SK-N-DZ (cell line): ENCODE data around the gene KIAA0930.
"Not testable (repeated sequence)": the region's sequence is repeated elsewhere in the genome, so short reads cannot be mapped to it uniquely, and the experiment has no call there.

ENCODE experiments used
- DNase-seq: peaks from one replicate; pipeline ENCODE4 v3.0.0-alpha.2; 2015; ENCODE audit warnings: low spot score

The KIAA0930 gene

DNA sequence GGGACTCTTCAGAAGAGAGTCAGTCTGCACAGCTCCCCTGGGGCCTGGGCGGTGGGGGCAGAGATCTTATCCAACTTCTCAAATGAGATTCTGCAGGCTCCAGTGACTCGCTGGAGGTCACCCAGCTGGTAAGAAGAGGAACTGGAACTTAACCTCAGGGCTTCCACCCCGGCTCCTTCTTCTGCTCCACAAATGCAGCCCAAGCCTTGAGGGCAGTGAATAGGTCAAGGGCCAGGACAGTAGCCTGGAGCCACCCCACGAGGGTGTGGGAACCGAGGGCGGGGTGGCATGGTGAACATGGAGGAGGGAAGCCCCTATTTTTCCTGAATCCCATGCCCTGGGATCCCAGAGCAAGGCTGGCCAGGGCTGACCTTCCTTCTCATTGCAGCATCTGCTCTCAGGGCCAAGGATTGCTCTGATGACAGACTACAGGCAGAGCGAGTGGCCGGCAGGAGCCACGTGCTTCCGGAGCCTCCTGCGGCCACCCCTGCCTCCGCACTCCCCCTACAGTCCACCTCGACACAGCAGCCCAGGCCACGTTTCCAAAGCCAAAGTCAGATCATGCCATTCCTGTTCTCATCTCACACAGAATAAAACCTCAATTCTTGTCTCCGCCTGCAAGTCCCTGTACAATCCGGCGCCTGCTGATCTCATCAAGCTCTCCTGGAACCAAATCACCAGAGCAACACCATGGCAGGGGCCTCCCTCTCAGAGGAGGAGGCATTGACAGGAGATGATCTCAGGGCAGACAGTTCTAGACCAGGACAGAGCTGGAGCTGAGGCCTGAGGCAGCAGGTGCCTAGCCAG is 23.0 kb upstream of the KIAA0930 start:
- DNase-seq, result peak; percentile 91

DNA sequence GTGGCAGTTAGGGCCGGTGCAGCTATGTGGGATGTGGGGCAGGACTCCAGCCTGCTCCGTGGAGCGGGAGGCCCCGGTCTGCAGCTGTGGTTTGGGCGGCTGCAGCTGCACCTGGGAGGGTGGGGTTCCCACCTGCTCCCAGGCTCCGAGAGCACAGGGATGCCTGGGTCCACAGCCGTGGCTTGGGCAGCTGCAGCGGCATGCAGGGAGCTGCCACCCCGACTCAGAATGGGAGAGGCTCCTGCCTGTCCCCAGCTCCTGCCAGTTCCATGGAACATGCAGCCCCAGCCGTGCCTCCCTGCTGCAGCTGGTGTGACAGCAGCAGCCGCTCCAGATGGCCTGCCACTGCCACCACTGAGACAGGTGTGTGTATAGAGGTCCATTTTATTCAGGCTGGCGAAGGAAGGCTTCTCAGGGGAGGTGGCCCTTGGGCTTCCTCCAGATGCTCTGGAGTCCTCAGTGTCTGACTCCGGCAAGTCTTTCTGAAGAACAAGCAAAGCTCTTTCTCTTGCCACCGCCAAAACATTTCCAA is 22.3 kb upstream of the KIAA0930 start:
- DNase-seq, result no peak

DNA sequence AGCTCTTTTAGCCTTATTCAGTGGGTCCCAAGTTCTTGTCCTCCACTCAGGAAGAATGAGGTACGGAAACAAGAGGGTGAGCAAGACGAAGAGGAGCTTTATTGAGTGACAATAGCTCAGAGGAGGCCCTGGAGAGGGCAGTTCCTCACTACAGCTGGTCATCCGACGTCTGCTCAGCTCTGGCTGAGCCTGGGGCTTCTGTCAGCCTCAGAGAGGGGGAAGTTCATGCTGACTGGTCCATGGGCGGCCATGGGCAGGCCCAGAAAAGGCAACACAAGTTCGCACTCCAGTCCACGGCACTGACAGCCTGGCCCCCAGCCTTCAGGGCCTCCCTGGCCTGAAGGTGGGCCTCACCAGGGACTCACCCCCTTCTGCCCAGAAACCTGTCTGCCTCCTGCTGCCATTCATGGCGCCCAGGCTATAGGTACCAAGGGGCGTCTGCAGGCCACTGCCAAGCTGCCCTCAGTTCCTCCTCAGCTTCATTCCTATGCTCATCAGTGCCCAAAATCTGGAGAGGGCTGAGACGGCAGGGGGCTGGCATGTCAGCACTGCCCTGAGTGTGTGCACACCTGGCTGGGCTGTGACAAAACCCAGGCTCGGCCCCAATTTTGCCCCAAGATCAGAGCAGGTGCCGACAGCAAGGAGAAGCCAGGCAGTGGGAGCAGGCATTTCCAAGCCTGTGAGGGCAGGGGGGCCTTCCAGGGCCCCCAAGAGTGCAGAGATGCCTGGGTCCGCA is 21.7 kb upstream of the KIAA0930 start:
- no peak for DNase-seq

DNA sequence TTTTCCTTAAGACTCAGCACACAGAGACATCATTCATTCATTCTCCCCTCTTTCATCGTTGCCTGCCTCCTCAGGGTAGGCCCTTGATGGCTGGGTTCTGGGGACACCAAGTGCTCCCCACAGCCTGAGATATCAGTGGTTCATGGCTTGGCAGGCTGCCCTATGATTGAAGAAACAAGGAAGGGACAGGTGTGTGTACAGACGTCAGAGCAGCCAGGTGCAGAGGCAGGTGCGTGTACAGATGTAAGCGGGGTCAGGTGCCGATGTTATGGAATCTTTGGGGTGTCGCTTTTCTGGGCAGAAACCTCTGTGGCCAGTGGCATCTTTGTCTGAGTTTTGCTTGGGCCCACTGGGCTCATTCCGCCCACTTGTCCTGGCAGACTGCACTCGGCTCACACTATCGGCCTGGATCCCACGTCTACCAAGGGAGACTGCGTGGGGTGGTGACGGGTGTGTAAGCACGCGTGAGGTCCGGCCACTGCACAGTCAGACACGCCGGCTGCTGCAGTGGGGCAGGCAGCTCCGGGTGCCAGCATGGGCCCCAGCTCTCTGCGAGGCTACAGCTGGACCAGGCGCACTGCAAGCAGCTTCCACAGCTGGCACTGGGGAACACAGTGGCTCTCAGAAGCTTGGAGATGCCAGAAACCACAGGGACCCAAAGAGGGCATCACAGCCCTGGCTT is 20.9 kb upstream of the KIAA0930 start:
- no peak for DNase-seq

DNA sequence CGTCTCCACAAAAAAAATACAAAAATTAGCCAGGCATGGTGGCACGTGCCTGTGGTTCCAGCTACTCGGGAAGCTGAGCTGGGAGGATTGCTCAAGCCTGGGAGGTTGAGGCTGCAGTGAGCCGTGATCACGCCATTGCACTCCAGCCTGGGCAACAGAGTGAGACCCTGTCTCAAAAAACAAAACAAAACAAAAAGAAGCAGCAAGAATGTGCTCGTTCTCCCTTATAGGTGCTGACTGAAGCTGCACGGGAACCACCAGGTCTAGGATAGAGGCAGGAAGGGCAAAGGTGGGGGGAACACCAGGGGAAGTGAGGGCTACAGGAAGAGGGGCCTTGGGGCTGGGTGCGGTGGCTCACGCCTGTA is 19.7 kb upstream of the KIAA0930 start:
- DNase-seq, result not testable (repeated sequence)

DNA sequence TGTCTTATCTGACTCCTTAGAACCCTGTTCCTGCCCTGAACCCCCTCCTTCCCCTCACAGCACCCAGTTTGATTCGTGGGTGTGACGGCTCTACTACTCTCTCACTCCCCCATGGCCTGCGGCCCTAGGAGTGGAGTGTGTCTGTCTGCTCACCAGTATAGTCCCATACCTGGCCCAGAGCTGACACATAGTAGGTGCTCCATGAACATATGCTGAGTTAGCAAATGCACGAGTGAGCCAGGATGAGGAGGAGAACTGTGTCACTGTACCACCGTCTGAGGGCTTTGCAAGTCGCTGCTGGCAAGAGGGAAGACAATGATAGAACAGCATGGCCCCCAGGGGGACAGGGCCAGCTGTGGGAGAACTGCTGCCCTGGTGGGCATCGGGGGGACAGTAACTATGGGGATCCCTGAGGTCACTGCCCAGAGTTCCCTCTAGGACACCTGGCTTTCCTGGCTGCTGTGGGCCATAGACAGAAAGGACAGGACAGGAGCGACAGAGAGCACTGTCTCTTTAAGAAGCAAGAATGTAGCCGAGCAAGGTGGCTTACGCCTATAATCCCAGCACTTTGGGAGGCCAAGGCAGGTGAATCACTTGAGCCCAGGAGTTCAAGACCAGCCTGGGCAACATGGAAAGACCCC is 19.2 kb upstream of the KIAA0930 start:
- DNase-seq, result no peak

DNA sequence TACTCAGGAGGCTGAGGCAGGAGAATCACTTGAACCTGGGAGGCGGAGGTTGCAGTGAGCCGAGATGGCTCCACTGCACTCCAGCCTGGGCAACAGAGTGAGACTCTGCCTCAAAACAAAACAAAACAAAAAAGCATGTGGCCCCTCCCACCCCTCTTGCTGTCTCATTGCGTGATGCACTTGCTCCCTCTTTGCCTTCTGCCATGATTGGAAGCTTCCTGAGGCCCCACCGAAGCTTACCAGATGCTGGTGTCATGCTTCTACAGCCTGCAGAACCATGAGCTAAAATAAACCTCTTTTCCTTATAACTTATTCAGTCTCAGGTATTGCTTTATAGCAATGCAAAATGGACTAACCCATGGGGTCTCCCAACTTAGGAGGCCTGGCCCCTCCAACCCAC is 17.2 kb upstream of the KIAA0930 start:
- not testable (repeated sequence) for DNase-seq

DNA sequence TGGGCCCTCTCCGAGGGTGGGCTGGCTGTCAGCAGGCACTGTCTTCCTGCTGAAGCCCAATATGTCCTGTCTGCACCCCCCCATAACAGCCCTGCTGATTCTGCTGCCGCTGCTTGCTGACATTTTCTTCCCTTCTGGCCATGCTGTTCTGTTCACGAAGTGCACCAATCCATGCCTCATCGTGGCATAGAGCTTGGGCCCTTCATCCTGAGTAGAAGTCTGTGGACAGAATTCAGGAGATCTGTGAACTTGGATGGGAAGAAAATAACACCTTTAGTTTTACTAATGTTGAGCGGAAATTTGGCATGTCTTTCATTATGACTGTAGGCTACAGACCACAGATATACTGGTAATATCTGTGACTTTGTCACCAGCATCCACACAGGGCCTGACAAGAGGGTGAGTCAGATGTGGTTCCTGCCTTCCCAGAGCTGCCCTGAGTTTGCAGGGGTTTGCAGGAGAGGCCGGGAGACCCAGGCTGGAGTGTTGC is 14.1 kb upstream of the KIAA0930 start:
- DNase-seq, result no peak

DNA sequence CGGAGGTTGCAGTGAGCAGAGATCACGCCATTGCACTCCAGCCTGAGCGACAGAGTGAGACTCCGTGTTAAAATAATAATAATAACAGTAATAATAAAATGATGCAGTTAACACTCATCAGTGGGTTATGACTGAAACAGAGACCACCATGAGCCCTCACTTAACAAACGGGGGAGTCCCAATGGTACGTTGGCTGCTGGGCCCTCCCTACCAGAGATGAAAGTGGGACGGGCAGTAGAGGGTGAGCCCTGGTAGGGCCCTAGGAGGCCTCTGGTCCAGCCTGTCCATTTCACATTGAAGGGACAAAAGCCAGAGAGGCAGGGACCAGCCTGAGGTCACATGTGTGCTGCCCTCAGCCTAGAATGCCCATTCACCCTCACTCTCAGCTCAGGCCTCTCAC is 13.7 kb upstream of the KIAA0930 start:
- no peak for DNase-seq

DNA sequence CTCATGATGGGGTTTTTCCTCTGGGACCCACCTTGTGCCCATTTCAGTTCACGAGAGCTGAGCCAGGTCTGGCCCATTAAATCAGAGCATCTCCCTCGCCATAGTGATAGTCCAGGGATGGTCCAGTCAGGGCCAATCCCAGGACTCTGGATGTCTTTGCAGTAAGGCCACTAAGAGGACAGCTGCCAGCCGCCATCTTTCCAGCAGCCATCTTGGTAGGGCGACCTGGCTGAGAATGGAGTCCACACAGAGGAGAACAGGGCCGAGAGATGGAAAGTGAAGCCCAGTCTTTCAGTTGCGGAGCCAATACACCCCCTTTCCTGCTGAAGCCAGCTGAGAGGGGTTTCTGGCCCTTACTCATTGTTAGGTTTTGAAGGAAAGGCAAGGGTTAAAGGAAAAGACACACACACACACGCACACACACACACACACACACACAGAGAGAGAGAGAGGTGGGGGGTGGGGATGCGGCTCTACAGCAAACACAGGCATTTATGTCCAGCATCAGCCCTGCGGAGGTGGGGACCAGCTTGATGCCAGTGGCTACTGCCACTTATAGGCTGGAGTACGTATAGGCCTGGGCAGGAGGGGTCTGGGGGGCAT is 12.4 kb upstream of the KIAA0930 start:
- DNase-seq, result no peak

DNA sequence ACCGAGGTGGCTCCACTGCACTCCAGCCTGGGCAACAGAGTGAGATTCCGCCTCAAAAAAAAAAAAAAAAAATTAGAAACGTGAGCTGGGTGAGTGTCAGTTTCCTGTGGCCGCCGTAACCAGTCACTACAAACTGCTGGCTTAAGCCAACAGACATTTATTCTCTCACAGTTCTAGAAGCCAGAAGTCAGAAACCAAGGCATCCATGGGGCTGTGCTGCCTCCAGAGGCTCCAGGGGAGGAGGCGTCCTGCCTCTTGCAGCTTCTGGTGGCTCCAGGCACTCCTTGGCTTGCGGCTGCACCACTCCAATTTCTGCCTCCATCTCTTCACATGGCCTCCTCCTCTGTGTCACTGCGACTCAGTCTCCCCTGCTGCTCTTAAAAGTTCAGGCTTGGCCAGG is 11.1 kb upstream of the KIAA0930 start:
- no peak for DNase-seq

DNA sequence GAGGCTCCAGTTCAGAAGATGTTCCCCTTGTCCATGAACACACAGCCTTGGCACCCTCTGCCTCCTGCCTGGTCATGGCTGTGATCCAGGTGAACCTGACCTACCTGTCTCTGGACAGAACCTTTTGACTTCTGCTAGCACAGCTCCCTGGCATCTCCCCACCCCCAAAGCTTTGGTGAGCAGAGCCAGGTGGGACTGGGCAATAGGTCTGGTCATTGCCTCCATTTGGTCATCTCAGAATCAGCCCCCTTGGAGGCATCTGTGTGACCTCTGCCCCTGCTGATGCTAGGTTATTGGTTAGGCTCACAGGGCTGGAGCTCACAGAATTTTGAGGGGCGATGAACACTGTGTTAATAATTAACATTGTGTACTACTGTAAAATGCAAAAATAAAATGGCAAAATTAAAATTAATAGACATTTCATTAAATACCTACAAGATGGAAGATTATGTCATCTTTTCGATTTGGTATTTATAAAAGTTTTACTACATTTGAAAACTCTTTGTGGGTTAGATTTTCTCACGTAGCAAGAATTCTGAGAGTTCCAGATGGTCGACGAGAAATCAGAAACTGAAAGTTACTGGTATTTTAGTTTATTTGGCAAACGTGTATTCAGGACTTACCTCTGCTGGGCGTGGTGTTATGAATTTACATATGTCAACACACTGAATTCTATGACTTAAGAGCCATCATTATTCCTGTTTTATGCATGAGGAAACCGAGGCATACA is 8.3 kb upstream of the KIAA0930 start:
- DNase-seq, result no peak

DNA sequence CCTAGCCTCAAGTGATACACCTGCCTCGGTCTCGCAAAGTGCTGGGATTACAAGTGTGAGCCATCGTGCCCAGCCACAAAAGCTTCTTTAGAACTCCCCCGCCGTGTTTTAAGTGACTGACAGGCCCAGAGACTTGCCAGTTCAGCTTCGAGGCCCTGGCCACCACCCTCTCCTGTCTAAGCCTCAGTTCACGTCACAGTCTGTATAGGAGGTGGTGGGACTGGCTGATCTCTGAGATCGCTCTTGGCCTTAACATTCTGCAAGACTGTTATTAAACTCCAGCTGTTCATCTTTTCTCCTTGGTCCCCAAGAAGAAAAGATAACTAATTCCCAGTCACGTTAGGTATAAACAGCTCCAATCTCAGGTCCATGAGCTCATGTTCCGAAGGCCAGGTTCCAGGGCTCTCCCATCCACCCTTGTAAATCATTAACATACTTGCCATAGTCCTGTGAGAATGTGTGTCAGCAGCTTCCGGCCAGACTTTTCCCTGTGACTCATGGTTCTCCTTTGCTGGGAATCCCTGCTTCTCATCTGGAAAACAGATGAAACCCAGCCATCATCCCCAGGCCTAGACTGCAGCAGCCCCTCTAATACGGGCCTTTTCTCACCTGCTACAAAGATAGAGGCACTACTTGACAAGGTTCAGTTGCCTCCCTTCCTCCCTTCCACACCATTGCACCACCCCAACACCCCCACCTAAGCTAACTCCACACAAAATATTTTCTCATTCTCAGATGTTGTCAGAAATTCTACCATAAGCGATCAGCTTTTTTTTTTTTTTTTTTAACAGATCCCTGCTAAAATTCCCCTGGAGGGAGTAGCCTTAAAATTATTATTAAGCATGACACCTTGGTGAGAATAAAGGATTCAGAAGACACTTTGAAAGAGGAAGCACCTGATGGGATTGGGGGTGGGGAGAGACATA is 5.6 kb upstream of the KIAA0930 start:
- no peak for DNase-seq

DNA sequence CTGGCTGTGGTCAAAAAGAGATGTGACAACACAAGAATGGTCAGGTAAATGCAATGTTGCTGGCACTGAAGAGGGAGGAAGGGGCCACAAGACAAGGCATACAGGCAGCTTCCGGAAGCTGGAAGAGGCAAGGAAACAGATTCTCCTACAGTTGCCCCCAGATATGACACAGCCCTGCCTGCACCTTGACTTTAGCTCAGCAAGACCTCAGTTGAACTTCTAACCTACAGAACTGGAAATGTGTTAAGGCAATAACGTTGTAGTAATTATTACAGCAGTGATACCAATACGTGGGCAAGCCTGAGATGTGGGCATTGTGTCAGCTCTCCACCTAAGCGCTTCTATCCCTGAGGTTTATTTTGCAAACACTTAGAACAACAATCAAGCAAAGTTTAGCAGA is 4.2 kb upstream of the KIAA0930 start:
- DNase-seq, result no peak

DNA sequence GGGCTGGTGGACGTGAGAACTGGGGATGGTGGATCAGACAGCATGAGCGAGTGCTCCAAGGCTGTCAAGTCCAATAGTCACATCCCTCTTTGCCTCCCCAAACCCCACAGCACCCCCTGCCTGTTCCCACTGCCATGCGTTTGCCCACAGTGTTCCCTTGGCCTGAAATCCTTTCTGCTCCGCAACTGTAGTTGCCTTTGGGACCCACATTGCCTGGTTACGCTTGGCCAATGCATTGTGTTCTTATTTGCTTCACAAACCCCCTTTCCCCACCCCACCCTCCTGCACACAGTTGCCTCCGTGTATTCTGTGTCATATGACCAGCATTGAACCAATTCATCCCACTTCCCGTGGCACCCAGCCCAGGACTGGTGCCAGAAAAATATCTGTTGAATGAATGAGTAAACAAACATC is 2.1 kb upstream of the KIAA0930 start:
- DNase-seq, result no peak

DNA sequence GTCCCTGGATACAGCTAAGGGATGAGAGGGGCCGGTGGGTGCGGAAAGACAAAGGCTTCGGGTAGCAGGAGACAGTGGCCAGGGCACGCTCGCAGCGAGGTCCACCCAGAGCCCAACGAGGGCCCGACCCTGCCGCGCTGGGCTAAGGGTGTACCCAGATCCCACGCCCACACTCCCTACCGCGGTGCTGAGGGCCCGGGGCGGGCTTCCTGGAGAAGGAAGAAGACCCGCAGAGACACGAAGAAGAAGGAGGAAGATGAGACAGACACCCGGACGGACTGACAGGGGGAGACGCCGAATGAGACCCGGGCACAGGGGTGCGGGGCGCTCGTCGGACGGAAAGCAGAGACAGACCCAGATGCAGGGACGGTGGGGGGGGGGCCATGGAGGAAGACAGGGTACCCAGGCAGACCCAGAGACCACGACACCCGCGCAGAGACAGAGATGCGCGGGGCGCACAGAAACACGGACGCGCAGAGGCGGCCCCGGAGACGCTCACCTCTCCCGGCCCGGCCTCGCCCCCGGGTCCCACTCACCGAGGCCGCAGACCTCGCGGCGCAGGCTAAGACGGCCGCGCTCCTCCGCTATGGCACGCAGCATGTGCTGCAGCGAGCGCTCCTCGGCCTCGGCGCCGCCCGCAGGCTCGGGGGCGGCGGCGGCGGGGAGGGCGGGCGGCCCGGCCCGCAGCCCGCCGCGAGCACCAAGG is 437 bp downstream of the KIAA0930 start:
- DNase-seq, result no peak

DNA sequence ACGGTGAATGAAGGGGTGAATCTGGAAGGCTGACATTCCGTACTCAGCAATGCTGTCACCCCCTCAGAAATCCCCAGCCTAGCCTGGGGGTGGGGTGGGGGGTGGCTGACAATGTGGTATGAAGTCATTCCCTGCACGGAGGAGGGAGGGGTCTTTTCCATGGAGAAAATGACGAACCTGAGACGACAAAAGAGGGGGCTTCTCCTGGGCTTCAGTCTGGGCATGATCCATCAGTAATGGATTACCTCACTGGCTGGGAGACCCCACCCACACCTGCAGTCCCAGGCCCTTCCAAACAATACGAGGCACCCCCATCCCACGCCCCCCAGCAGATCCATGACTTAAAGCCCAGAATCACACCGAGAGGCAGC is 1.0 kb downstream of the KIAA0930 start:
- no peak for DNase-seq

DNA sequence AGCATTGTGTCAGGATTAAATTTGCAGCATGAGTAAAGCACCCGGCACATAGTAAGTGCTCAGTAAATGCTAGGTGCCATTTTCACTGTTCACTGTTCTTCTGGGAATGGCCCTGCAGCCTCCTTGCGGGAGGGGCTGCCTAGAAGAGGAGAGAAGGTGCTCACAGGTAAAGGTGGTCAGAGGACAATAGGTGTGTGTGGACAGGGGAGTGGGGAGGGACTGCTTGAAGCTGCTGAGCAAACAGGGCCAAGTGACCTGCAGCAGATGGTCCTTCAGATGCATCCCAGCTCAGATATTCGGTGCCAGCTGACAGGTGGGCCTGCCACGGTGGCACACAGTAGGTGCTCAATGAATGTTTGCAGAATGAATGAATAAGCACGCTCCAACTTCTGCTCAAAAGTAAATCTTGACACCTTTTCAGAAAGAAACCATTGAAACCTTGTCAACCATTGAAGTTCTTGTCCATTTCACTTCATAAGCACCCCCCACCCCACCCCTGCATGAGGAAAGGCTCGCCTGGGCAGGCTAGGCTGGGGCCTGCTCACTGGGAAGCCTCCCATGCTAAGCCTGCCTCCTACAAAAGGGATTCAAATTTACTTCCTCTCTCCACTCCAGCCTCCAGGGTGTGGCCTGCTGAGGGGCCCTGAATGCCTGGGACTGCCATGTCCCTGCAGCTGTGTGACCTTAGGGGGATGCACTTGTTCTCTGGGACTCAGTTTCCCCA is 1.6 kb downstream of the KIAA0930 start:
- DNase-seq, result no peak
